Measurements from ENCODE around the gene CSHL1.

DNA sequence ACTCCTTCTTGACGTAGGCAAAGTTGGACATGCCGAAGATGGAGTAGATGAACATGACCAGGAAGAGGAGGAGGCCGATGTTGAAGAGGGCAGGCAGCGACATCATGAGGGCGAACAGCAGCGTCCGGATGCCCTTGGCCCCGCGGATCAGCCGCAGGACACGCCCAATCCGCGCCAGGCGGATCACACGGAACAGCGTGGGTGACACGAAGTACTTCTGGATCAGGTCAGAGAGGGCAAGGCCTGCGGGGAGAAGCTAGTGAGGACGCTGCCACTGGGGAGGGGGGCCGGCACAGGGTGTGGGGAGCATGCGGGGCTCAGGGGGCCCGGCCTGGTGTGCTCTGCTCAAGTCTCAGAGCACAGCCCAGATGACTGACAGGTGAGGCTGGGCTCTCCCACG lies 30.7 kb upstream of the CSHL1 start:
- TF ChIP-seq CTCF (IDR thresholded peaks at IDR 0.05; ENCODE audit: low read depth, low read length, poor library complexity, severe bottlenecking): no peak
- no peak for TF ChIP-seq EZH2phosphoT487 (IDR thresholded peaks at IDR 0.05; ENCODE audit: borderline replicate concordance, low read length)

All from DOHH2 (cell line).